A549 (cell line): ENCODE results near the gene CHD6. TPM values are rescaled to one million over a fixed set of nuclear protein-coding genes. Genes with fewer than 3 reads are reported as not detected.

Source experiments
- ATAC-seq, 2 experiments: fragments of 200-7000 bp in 1 of 2; fragments of >200 bp in 1 of 2; cut with Nextera tagmentation in 1 of 2; cut with Tn5 transposase in 1 of 2; 3 replicates each; pipeline versions ENCODE4 v1.8.0 to v1.9.1; 2018 to 2020; ENCODE audit warnings: mild to moderate bottlenecking in 1 of 2, moderate library complexity in 1 of 2
- CTCF ChIA-PET: fragments of 300-600 bp; sonication (Branson Sonifier 250); formaldehyde crosslinking; extraction: SDS; loops from one replicate; lab custom pipeline; 2021; ENCODE audit warnings: antibody characterized with exemption, inconsistent platforms; lab: Yijun Ruan, JAX
- POLR2A ChIA-PET: fragments of 350-600 bp; formaldehyde crosslinking; extraction: SDS; loops from one replicate; lab custom pipeline; 2021; ENCODE audit warnings: antibody characterized with exemption, inconsistent platforms; lab: Yijun Ruan, JAX
- DNase-seq, 2 experiments: peaks; one replicate each; pipeline versions ENCODE4 v3.0.0 to v3.0.0-alpha.2; 2011 to 2016; ENCODE audit warnings: low read depth in 1 of 2, low spot score in 1 of 2
- FAIRE-seq: peaks from 2 replicates; lab custom pipeline; 2011; peaks lifted over from hg19 to GRCh38; lab: Jason Lieb, UNC
- H3K27ac ChIP-seq, 2 experiments: fragments of >200 bp; sonication (Bioruptor Twin); formaldehyde crosslinking; 3 replicates each; pipeline ENCODE4 v1.5.1; 2016 to 2017
- H3K4me1 ChIP-seq: fragments of >200 bp; sonication (Bioruptor Twin); formaldehyde crosslinking; 3 replicates; pipeline ENCODE4 v1.6.1; 2016
- H3K4me2 ChIP-seq: fragments of >200 bp; sonication (Bioruptor Twin); formaldehyde crosslinking; 3 replicates; pipeline ENCODE4 v1.6.1; 2016
- H3K4me3 ChIP-seq: fragments of >200 bp; sonication (Bioruptor Twin); formaldehyde crosslinking; 3 replicates; pipeline ENCODE4 v1.5.1; 2016
- H3K9me3 ChIP-seq: fragments of >200 bp; sonication (Bioruptor Twin); formaldehyde crosslinking; 3 replicates; pipeline ENCODE4 v1.6.1; 2016
- ATOH8 ChIP-seq: fragments of 250-450 bp; sonication (Bioruptor Pico); IDR thresholded peaks from 2 replicates; pipeline ENCODE4 v1.5.0; 2020; ENCODE audit warnings: low read depth, mild to moderate bottlenecking, moderate library complexity
- BHLHE40 ChIP-seq: IDR thresholded peaks from 2 replicates; pipeline ENCODE4 v1.6.1; 2012; ENCODE audit warnings: low read depth, low read length, inconsistent platforms
- CBX2 ChIP-seq: fragments of 200-600 bp; sonication (generic); IDR thresholded peaks from 2 replicates; pipeline ENCODE4 v1.6.1; 2016; ENCODE audit warnings: low read depth, mild to moderate bottlenecking, borderline replicate concordance
- EHMT2 ChIP-seq: fragments of 200-600 bp; sonication (generic); IDR thresholded peaks from 2 replicates; pipeline ENCODE4 v1.6.1; 2016; ENCODE audit warnings: antibody characterized with exemption, low read depth, mild to moderate bottlenecking, moderate library complexity
- FOXS1 ChIP-seq: fragments of 250-450 bp; sonication (Bioruptor Pico); IDR thresholded peaks from 2 replicates; pipeline ENCODE4 v1.5.0; 2020; ENCODE audit warnings: mild to moderate bottlenecking, moderate library complexity
- GATA3 ChIP-seq: IDR thresholded peaks from 2 replicates; pipeline ENCODE4 v1.6.1; 2012; ENCODE audit warnings: borderline replicate concordance
- HDAC2 ChIP-seq: fragments of 200-600 bp; sonication (generic); IDR thresholded peaks from 2 replicates; pipeline ENCODE4 v1.6.1; 2016
- HEYL ChIP-seq: fragments of 250-450 bp; sonication (Bioruptor Pico); IDR thresholded peaks from 2 replicates; pipeline ENCODE4 v1.8.0; 2021; ENCODE audit warnings: mild to moderate bottlenecking, moderate library complexity
- HOXA7 ChIP-seq: fragments of 250-450 bp; sonication (Bioruptor Pico); IDR thresholded peaks from 2 replicates; pipeline ENCODE4 v1.5.0; 2020; ENCODE audit warnings: mild to moderate bottlenecking, moderate library complexity
- JUNB ChIP-seq: fragments of >200 bp; sonication (Bioruptor Twin); formaldehyde crosslinking; IDR thresholded peaks from 2 replicates; pipeline ENCODE4 v1.6.1; 2016
- MAFK ChIP-seq: fragments of 450-650 bp; IDR thresholded peaks from 2 replicates; pipeline ENCODE4 v1.6.1; 2014; ENCODE audit not compliant: partially characterized antibody
- MYC ChIP-seq: IDR thresholded peaks from 2 replicates; pipeline ENCODE4 v1.6.1; 2012; ENCODE audit warnings: mild to moderate bottlenecking, inconsistent platforms, low read length, improper control_type of control experiment, borderline replicate concordance
- POLR2A ChIP-seq: IDR thresholded peaks from 2 replicates; pipeline ENCODE4 v1.6.1; 2012; ENCODE audit warnings: mild to moderate bottlenecking, low read length
- POLR2AphosphoS2 ChIP-seq: conservative IDR thresholded peaks from 2 replicates; pipeline ENCODE4 v1.6.1; 2012; ENCODE audit warnings: low read length, improper control_type of control experiment, inconsistent platforms
- REST ChIP-seq: fragments of 200-600 bp; sonication (generic); IDR thresholded peaks from 2 replicates; pipeline ENCODE4 v1.6.1; 2016; ENCODE audit warnings: antibody characterized with exemption, mild to moderate bottlenecking, moderate library complexity
- USF2 ChIP-seq: fragments of 450-650 bp; IDR thresholded peaks from 2 replicates; pipeline ENCODE4 v1.6.1; 2014; ENCODE audit warnings: antibody characterized with exemption
- ZFP36 ChIP-seq: fragments of 450-650 bp; IDR thresholded peaks from 2 replicates; pipeline ENCODE4 v1.6.1; 2014; ENCODE audit warnings: borderline replicate concordance; ENCODE audit not compliant: partially characterized antibody
- WGBS: methylation state at CpG from one replicate; pipeline ENCODE4 v1.1.6; 2017; ENCODE audit errors: missing lambda C conversion rate; 5-methylcytosine and 5-hydroxymethylcytosine counted together
- polyA plus RNA-seq, 4 experiments: library from polyadenylated mRNA; depleted of rRNA in 3 of 4; stranded (reverse); fragments of >200 nt; fragmentation: RNase III in 1 of 4; extraction: RNeasy Plus Mini Kit Qiagen cat#74134 plus additional on column Dnase treatment in 1 of 4; gene quantifications; 2 replicates in 3 of 4; 3 replicates in 1 of 4; pipeline ENCODE4 v1.2.3, GENCODE V29; 2011 to 2017
- TF ChIP-seq, protein P1 (sequence below): fragments of 150-350 bp; IDR thresholded peaks from 2 replicates; pipeline ENCODE4 v1.6.1; 2014; ENCODE audit warnings: low read depth, mild to moderate bottlenecking, low read length
- TF ChIP-seq, protein P2 (sequence below): fragments of 250-450 bp; sonication (Bioruptor Pico); IDR thresholded peaks from 2 replicates; pipeline ENCODE4 v1.5.0; 2021; ENCODE audit warnings: mild to moderate bottlenecking, moderate library complexity, borderline replicate concordance

Gene CHD6
- polyA plus RNA-seq, 2 of the 4 experiments (the other 2 are of a cell fraction): 8.2 to 22.6 TPM

GRCh38 chr20:41508335-41508734 lies 109.8 kb downstream of the CHD6 start:
- DNase-seq (no peak), FAIRE-seq (no peak), ATAC-seq (no peak)
- Histone ChIP-seq H3K4me1 (peaks cover 6% of the 10 kb centered on the region; the same call in 1 of the 3 replicates), H3K4me2 (no peak overlapping the region), H3K4me3 (no peak overlapping the region), H3K27ac (no peak overlapping the region), H3K9me3 (peaks cover 21% of the 10 kb centered on the region)
- ChIA-PET CTCF (no interaction called here), POLR2A (no interaction called here)
- TF ChIP-seq, protein P1, sequence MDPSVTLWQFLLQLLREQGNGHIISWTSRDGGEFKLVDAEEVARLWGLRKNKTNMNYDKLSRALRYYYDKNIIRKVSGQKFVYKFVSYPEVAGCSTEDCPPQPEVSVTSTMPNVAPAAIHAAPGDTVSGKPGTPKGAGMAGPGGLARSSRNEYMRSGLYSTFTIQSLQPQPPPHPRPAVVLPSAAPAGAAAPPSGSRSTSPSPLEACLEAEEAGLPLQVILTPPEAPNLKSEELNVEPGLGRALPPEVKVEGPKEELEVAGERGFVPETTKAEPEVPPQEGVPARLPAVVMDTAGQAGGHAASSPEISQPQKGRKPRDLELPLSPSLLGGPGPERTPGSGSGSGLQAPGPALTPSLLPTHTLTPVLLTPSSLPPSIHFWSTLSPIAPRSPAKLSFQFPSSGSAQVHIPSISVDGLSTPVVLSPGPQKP: no peak
- TF ChIP-seq, protein P2, sequence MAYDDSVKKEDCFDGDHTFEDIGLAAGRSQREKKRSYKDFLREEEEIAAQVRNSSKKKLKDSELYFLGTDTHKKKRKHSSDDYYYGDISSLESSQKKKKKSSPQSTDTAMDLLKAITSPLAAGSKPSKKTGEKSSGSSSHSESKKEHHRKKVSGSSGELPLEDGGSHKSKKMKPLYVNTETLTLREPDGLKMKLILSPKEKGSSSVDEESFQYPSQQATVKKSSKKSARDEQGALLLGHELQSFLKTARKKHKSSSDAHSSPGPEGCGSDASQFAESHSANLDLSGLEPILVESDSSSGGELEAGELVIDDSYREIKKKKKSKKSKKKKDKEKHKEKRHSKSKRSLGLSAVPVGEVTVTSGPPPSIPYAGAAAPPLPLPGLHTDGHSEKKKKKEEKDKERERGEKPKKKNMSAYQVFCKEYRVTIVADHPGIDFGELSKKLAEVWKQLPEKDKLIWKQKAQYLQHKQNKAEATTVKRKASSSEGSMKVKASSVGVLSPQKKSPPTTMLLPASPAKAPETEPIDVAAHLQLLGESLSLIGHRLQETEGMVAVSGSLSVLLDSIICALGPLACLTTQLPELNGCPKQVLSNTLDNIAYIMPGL: no peak
- no peak for TF ChIP-seq ATOH8 (CRISPR knock-in tag)
- no peak for TF ChIP-seq CBX2
- WGBS: 85% methylated on average over 6 of the region's 6 CpGs

- FAIRE-seq: no peak
- POLR2A ChIA-PET: no interaction called here
Observed at GRCh38 chr20:41507851-41508250, 110.3 kb downstream of the CHD6 start.

GRCh38 chr20:41507436-41507835 lies 110.7 kb downstream of the CHD6 start:
- DNase-seq (no peak), FAIRE-seq (no peak), ATAC-seq (no peak)
- H3K4me3 ChIP-seq: no peak overlapping the region
- TF ChIP-seq HEYL: no peak
- TF ChIP-seq MYC: no peak
- no peak for TF ChIP-seq BHLHE40
- no peak for TF ChIP-seq GATA3
- TF ChIP-seq CBX2: no peak
- no peak for TF ChIP-seq JUNB
- TF ChIP-seq FOXS1: no peak
- TF ChIP-seq, protein P1: no peak
- TF ChIP-seq POLR2A: no peak
- no peak for TF ChIP-seq USF2
- no peak for TF ChIP-seq MAFK
- no peak for TF ChIP-seq REST
- no peak for TF ChIP-seq HOXA7 (CRISPR knock-in tag)
- TF ChIP-seq POLR2AphosphoS2: no peak
- CTCF ChIA-PET: no interaction called here
- no peak overlapping the region for H3K4me2 ChIP-seq
- WGBS: 88% methylated on average over 5 of the region's 5 CpGs
- H3K4me1 ChIP-seq: peaks cover 6% of the 10 kb centered on the region; the same call in 1 of the 3 replicates
- H3K9me3 ChIP-seq: peaks cover 21% of the 10 kb centered on the region
- POLR2A ChIA-PET: no interaction called here
- H3K27ac ChIP-seq: no peak overlapping the region

More at GRCh38 chr20:41507851-41508250, 110.3 kb downstream of the CHD6 start:
- CTCF ChIA-PET: no interaction called here
- Histone ChIP-seq H3K27ac (no peak overlapping the region), H3K4me3 (no peak overlapping the region), H3K9me3 (peaks cover 21% of the 10 kb centered on the region), H3K4me2 (no peak overlapping the region), H3K4me1 (peaks cover 6% of the 10 kb centered on the region; the same call in 1 of the 3 replicates)
- TF ChIP-seq ZFP36 (no peak), HDAC2 (no peak), EHMT2 (no peak)
- ATAC-seq: no peak
- no peak for DNase-seq
